ENCODE data around the gene TMEM26. TPM values are rescaled to one million over a fixed set of nuclear protein-coding genes. Genes with fewer than 3 reads are reported as not detected.

Gene TMEM26
- total and polyA plus RNA-seq, 2 of the 8 experiments (the other 6 are each of a cell fraction or from before 2014, with no cell fraction given), result 1.6 to 2.8 TPM

GRCh38 chr10:61411706-61412105 lies 41.5 kb downstream of the TMEM26 start:
- Histone ChIP-seq H3K23ac (ENCODE audit: insufficient read length) (no peak overlapping the region), H2BK120ac (replicated peaks; ENCODE audit: low read depth, low read length) (no peak overlapping the region), H3K27me3 (replicated peaks in 1 of 4; ENCODE audit: control insufficient read depth in 3 of 4, extremely low read depth in 1 of 4, insufficient read depth in 3 of 4, low read length in 3 of 4) (no peaks in the 10 kb centered on the region), H2AFZ (ENCODE audit: low read length) (no peak overlapping the region), H4K91ac (replicated peaks; ENCODE audit: insufficient read length, low read length) (no peak overlapping the region), H2BK20ac (ENCODE audit: low read length) (no peak overlapping the region), H3K79me2 (ENCODE audit: control insufficient read depth in 1 of 2, insufficient read depth in 2 of 2, low read length in 2 of 2) (no peaks in the 10 kb centered on the region), H3K4me3 (ENCODE audit: extremely low read depth in 1 of 4, insufficient read depth in 2 of 4, low read depth in 3 of 4, low read length in 4 of 4) (no peak overlapping the region), H4K20me1 (replicated peaks in 1 of 2; ENCODE audit: control insufficient read depth in 1 of 2, insufficient read depth in 2 of 2, low read length in 2 of 2) (no peaks in the 10 kb centered on the region), H3K56ac (replicated peaks; ENCODE audit: insufficient read length, low read depth, low read length) (no peak overlapping the region), H3K14ac (ENCODE audit: insufficient read length) (no peak overlapping the region), H3K9me3 (ENCODE audit: insufficient read depth in 2 of 2, low read depth in 1 of 2, low read length in 1 of 2) (no peaks in the 10 kb centered on the region), H3K18ac (ENCODE audit: extremely low read depth, low read length) (no peak overlapping the region), H2BK15ac (ENCODE audit: low read length) (no peak overlapping the region), H3K4ac (replicated peaks; ENCODE audit: insufficient read length, low read depth, low read length) (no peak overlapping the region), H3K23me2 (ENCODE audit: low read depth, low read length) (no peaks in the 10 kb centered on the region), H4K5ac (ENCODE audit: insufficient read length, low read depth, low read length) (no peak overlapping the region), H2BK5ac (ENCODE audit: low read depth, low read length) (no peak overlapping the region), H3K4me1 (replicated peaks in 1 of 4; ENCODE audit: control insufficient read depth in 3 of 4, insufficient read depth in 4 of 4, low read length in 3 of 4) (peaks cover 0 to 6% (median 2%) of the 10 kb centered on the region in 4 experiments; a peak in 1 of 7 replicates), H2AK5ac (ENCODE audit: low read depth, low read length) (no peak overlapping the region), H3K9ac (replicated peaks in 1 of 4; ENCODE audit: extremely low read depth in 1 of 4, low read depth in 3 of 4, low read length in 3 of 4) (no peak overlapping the region), H3K36me3 (ENCODE audit: control insufficient read depth in 2 of 4, insufficient read depth in 4 of 4, low read length in 3 of 4) (no peaks in the 10 kb centered on the region; a peak in 1 of 8 replicates), H3K27ac (ENCODE audit: low read depth, low read length) (no peak overlapping the region), H2BK12ac (ENCODE audit: low read depth, low read length) (no peak overlapping the region), H3K4me2 (ENCODE audit: insufficient read depth in 1 of 2, low read depth in 2 of 2, low read length in 2 of 2) (no peak overlapping the region), H4K8ac (ENCODE audit: extremely low read depth, insufficient read depth, low read length) (no peak overlapping the region), H3K79me1 (ENCODE audit: low read depth, low read length) (no peaks in the 10 kb centered on the region)
- CTCF ChIA-PET (ENCODE audit: partially characterized antibody), result no interaction called here
- 95% methylated on average over 2 of the region's 2 CpGs; no CpG with 5 or more reads in 1 of the 2 experiments for WGBS, 2 experiments (ENCODE audit: extremely low coverage in 1 of 2, insufficient coverage in 1 of 2, insufficient read length in 1 of 2, insufficient replicate concordance in 2 of 2, low coverage in 1 of 2, low lambda C conversion rate in 2 of 2, missing lambda C conversion rate in 1 of 2)
- POLR2A ChIA-PET (ENCODE audit: partially characterized antibody), result no interaction called here
- FAIRE-seq (no peak), DNase-seq (ENCODE audit: low read depth in 1 of 2, low spot score in 2 of 2) (no peak)
- TF ChIP-seq TBP (IDR thresholded peaks at IDR 0.05; ENCODE audit: low read depth, low read length) (no peak), SP2 (IDR thresholded peaks at IDR 0.05; ENCODE audit: low read length) (no peak), SP1 (IDR thresholded peaks at IDR 0.05; ENCODE audit: low read depth, low read length) (no peak), ZNF274 (IDR thresholded peaks at IDR 0.05; ENCODE audit: borderline replicate concordance, extremely low read depth, low read length) (no peak), SAP30 (IDR thresholded peaks at IDR 0.05; ENCODE audit: insufficient read depth, insufficient replicate concordance, low read length) (no peak), BACH1 (IDR thresholded peaks at IDR 0.05; ENCODE audit: low read length) (no peak)
